Glutamatergic neuron (in vitro differentiated cells): ENCODE measurements around the gene COX10. TPM values are rescaled to one million over a fixed set of nuclear protein-coding genes. Genes with fewer than 3 reads are reported as not detected.

Experiments used
- DNase-seq: peaks from one replicate; pipeline ENCODE4 v3.0.0; 2022
- H3K27ac Mint-ChIP-seq: one replicate; pipeline ENCODE4 v1.8.0; 2020; ENCODE audit warnings: mild to moderate bottlenecking, mixed read lengths, inconsistent platforms; ENCODE audit not compliant: unreplicated experiment
- H3K27me3 Mint-ChIP-seq: one replicate; pipeline ENCODE4 v1.8.0; 2020; ENCODE audit warnings: mild to moderate bottlenecking, moderate library complexity, mixed read lengths, inconsistent platforms; ENCODE audit not compliant: unreplicated experiment
- H3K36me3 Mint-ChIP-seq: one replicate; pipeline ENCODE4 v1.8.0; 2020; ENCODE audit warnings: mild to moderate bottlenecking, mixed read lengths, inconsistent platforms; ENCODE audit not compliant: unreplicated experiment
- H3K4me1 Mint-ChIP-seq: one replicate; pipeline ENCODE4 v1.8.0; 2020; ENCODE audit warnings: mild to moderate bottlenecking, low read depth, mixed read lengths, inconsistent platforms; ENCODE audit not compliant: unreplicated experiment
- H3K4me3 Mint-ChIP-seq: one replicate; pipeline ENCODE4 v1.8.0; 2020; ENCODE audit warnings: mild to moderate bottlenecking, mixed read lengths, inconsistent platforms; ENCODE audit not compliant: unreplicated experiment
- H3K9me3 Mint-ChIP-seq: one replicate; pipeline ENCODE4 v1.8.0; 2020; ENCODE audit warnings: mild to moderate bottlenecking, moderate library complexity, mixed read lengths, inconsistent platforms; ENCODE audit not compliant: unreplicated experiment
- CTCF ChIP-seq: fragments of 200-600 bp; sonication (generic); IDR thresholded peaks from one replicate; pipeline ENCODE4 v1.5.0; 2021; ENCODE audit not compliant: partially characterized antibody, unreplicated experiment
- total RNA-seq: library from RNA; stranded (reverse); fragmentation: NEBNext Ultra II Directional; extraction: Animal tissue kit (Norgen Biotek cat#: 25700); gene quantifications from one replicate; pipeline ENCODE4 v1.2.1, GENCODE V29; 2021; ENCODE audit not compliant: unreplicated experiment

The COX10 gene
- total RNA-seq, 1 donor from 2014 or later: 18.7 TPM

DNA sequence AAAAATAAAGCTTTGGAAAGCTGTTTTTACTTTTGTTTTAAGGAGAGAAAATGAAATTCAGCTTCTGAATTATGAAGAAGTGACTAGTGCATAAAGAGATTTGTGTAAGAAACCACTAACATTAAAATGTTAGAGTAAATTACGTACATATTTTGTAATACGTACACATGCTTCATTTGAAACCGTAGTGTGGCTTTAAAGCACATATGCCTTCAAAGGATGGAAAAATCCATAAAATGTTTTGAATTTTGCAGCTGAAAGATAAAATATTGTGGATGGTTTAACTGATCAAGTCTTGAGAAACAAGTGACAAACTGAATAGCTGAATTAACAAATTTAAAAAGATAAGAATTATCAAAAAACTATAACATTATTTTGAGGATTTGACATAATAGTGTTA, 35.4 kb downstream of the COX10 start:
- TF ChIP-seq CTCF: no peak
- Mint-ChIP-seq H3K27me3 (no peaks in the 10 kb centered on the region), H3K36me3 (no peaks in the 10 kb centered on the region), H3K9me3 (no peaks in the 10 kb centered on the region), H3K4me1 (peaks cover 13% of the 10 kb centered on the region), H3K27ac (no peak overlapping the region), H3K4me3 (no peak overlapping the region)
- DNase-seq: no peak

DNA sequence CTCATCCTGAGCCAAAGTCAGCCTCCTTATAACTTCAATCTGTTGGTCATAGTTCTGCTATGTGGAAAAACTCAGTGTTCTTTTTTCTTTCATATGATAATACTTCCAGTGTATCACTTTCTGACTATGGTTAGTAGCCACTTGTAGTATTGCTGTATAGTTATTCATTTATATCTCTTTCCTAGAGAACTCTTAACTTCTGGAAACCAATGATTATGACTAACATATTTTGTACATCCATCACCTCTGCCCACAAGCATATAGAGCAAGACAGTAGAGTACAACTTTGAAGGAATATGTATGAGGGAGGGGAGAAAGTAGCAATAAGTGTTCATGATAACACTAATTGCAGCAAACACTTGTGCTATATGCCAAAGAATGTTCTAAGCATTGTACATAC, 38.6 kb downstream of the COX10 start:
- no peaks in the 10 kb centered on the region for H3K9me3 Mint-ChIP-seq
- DNase-seq: no peak
- H3K4me3 Mint-ChIP-seq: no peak overlapping the region
- H3K27me3 Mint-ChIP-seq: no peaks in the 10 kb centered on the region
- no peak overlapping the region for H3K27ac Mint-ChIP-seq
- H3K4me1 Mint-ChIP-seq: peaks cover 13% of the 10 kb centered on the region
- no peaks in the 10 kb centered on the region for H3K36me3 Mint-ChIP-seq
- no peak for TF ChIP-seq CTCF

- H3K4me1 Mint-ChIP-seq: peaks cover 3% of the 10 kb centered on the region
Measured at GRCh38 chr17:14112407-14112806, 43.1 kb downstream of the COX10 start.

DNA sequence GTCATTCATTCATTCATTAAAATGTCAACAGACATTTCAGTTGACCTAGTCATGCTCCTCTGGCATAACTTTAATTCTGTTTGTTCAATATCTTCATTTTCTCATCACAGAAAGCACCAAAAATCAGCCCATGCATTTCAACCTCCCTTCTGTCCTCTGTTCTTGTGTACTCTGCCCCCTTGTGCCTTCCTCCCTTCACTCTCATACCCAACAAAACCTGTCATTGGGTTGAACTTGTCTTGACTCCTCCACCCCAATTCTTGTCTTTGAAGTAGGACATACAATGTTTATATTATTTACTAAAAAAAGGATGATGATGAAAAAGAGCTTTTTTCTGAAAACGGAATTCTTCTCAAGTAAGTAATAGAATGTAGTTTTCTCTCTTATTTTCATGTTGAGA, 43.8 kb downstream of the COX10 start:
- H3K36me3 Mint-ChIP-seq: no peaks in the 10 kb centered on the region

More at GRCh38 chr17:14112407-14112806, 43.1 kb downstream of the COX10 start:
- no peaks in the 10 kb centered on the region for H3K9me3 Mint-ChIP-seq
- H3K27me3 Mint-ChIP-seq: no peaks in the 10 kb centered on the region
- TF ChIP-seq CTCF: no peak
- DNase-seq: no peak
- no peak overlapping the region for H3K4me3 Mint-ChIP-seq
- no peak overlapping the region for H3K27ac Mint-ChIP-seq
- no peaks in the 10 kb centered on the region for H3K36me3 Mint-ChIP-seq

More for the DNA sequence above, 43.8 kb downstream of the COX10 start:
- Mint-ChIP-seq H3K27me3 (no peaks in the 10 kb centered on the region), H3K27ac (no peak overlapping the region), H3K4me1 (no peaks in the 10 kb centered on the region), H3K4me3 (no peak overlapping the region), H3K9me3 (no peaks in the 10 kb centered on the region)
- TF ChIP-seq CTCF: no peak
- DNase-seq: no peak
